GM12878 (cell line): ENCODE data around the gene AMBP. TPM values are rescaled to one million over a fixed set of nuclear protein-coding genes. Genes with fewer than 3 reads are reported as not detected.

Experiments
- ATAC-seq: fragments of 200-7000 bp; cut with Tn5 transposase; 3 replicates; pipeline ENCODE4 v1.9.1; 2020; ENCODE audit warnings: mild to moderate bottlenecking, moderate library complexity
- BruUV-seq: library from RNA; stranded (reverse); fragments of 400-500 nt; replicated peaks from 2 replicates; lab custom pipeline; 2021; lab: Mats Ljungman, UMichigan
- CTCF ChIA-PET: fragments of 300-600 bp; sonication (Branson Sonifier 250); formaldehyde crosslinking; extraction: SDS; loops from one replicate; lab custom pipeline; 2021; ENCODE audit warnings: inconsistent platforms; lab: Yijun Ruan, JAX
- POLR2A ChIA-PET: fragments of 350-600 bp; formaldehyde crosslinking; extraction: SDS; loops from one replicate; lab custom pipeline; 2021; ENCODE audit warnings: inconsistent platforms; lab: Charles Lee
- RAD21 ChIA-PET: fragments of 300-600 bp; sonication (Branson Sonifier 250); formaldehyde crosslinking; loops from one replicate; lab custom pipeline; 2023; ENCODE audit warnings: antibody characterized with exemption; ENCODE audit not compliant: unreplicated experiment; lab: Charles Lee
- SMC1A ChIA-PET: fragments of 300-600 bp; sonication (Branson Sonifier 250); formaldehyde crosslinking; loops from one replicate; lab custom pipeline; 2023; ENCODE audit not compliant: unreplicated experiment, uncharacterized antibody; lab: Charles Lee
- DNase-seq: peaks from one replicate; pipeline ENCODE4 v3.0.0-alpha.2; 2011; ENCODE audit warnings: low read depth, low spot score
- FAIRE-seq: peaks from 3 replicates; lab custom pipeline; 2011; peaks lifted over from hg19 to GRCh38; lab: Jason Lieb, UNC
- H2AFZ ChIP-seq: 2 replicates; pipeline ENCODE4 v1.6.0; 2011; ENCODE audit warnings: low read depth, low read length, control low read depth; ENCODE audit not compliant: control insufficient read depth
- H3K27ac ChIP-seq: 2 replicates; pipeline ENCODE4 v1.5.1; 2011; ENCODE audit warnings: control low read depth; ENCODE audit not compliant: control insufficient read depth, insufficient read depth
- H3K27me3 ChIP-seq, 2 experiments: replicated peaks in 1 of 2; 2 replicates each; pipeline versions ENCODE4 v1.6.0 to v1.6.1; 2011; ENCODE audit warnings: low read length in 1 of 2; ENCODE audit not compliant: control insufficient read depth in 2 of 2, insufficient read depth in 2 of 2
- H3K36me3 ChIP-seq, 2 experiments: 2 replicates each; pipeline ENCODE4 v1.5.1; 2011; ENCODE audit warnings: low read length in 1 of 2; ENCODE audit not compliant: control insufficient read depth in 2 of 2, insufficient read depth in 2 of 2
- H3K4me1 ChIP-seq: 2 replicates; pipeline ENCODE4 v1.6.1; 2011; ENCODE audit warnings: mild to moderate bottlenecking, low read length, moderate library complexity, mixed read lengths; ENCODE audit not compliant: control insufficient read depth, insufficient read depth
- H3K4me2 ChIP-seq: 2 replicates; pipeline ENCODE4 v1.6.0; 2011; ENCODE audit warnings: control low read depth; ENCODE audit not compliant: control insufficient read depth, insufficient read depth
- H3K4me3 ChIP-seq: fragments of 200-600 bp; sonication (generic); 2 replicates; pipeline ENCODE4 v1.5.1; 2016
- H3K79me2 ChIP-seq: 2 replicates; pipeline ENCODE4 v1.6.0; 2011; ENCODE audit warnings: low read length; ENCODE audit not compliant: control insufficient read depth, insufficient read depth
- H3K9ac ChIP-seq: 2 replicates; pipeline ENCODE4 v1.8.0; 2011; ENCODE audit warnings: low read length, control low read depth, mixed read lengths; ENCODE audit not compliant: control insufficient read depth, insufficient read depth
- H3K9me3 ChIP-seq: replicated peaks from 3 replicates; pipeline ENCODE4 v1.5.1; 2011; ENCODE audit warnings: mild to moderate bottlenecking, low read length; ENCODE audit not compliant: control insufficient read depth, insufficient read depth
- H4K20me1 ChIP-seq: 2 replicates; pipeline ENCODE4 v1.6.0; 2011; ENCODE audit not compliant: control insufficient read depth, insufficient read depth
- ATF3 ChIP-seq: IDR thresholded peaks from 2 replicates; pipeline ENCODE4 v1.6.1; 2011; ENCODE audit warnings: low read depth, mild to moderate bottlenecking, low read length, moderate library complexity, borderline replicate concordance; ENCODE audit errors: extremely low read depth
- CBX5 ChIP-seq: sonication (generic); IDR thresholded peaks from 2 replicates; pipeline ENCODE4 v1.6.1; 2016; ENCODE audit warnings: low read depth, moderate library complexity, mild to moderate bottlenecking, inconsistent platforms
- HDGF ChIP-seq: fragments of 450-650 bp; IDR thresholded peaks from 2 replicates; pipeline ENCODE4 v1.6.1; 2016; ENCODE audit warnings: antibody characterized with exemption
- HSF1 ChIP-seq: fragments of 150-350 bp; IDR thresholded peaks from 2 replicates; pipeline ENCODE4 v1.6.1; 2014; ENCODE audit warnings: mild to moderate bottlenecking, low read depth, low read length
- KDM1A ChIP-seq: fragments of 200-600 bp; sonication (generic); IDR thresholded peaks from 2 replicates; pipeline ENCODE4 v1.6.1; 2016; ENCODE audit warnings: borderline replicate concordance
- MEF2B ChIP-seq: fragments of 450-650 bp; IDR thresholded peaks from 2 replicates; pipeline ENCODE4 v1.6.1; 2018; ENCODE audit warnings: mild to moderate bottlenecking, moderate library complexity; ENCODE audit not compliant: partially characterized antibody, poor library complexity, severe bottlenecking
- MYC ChIP-seq: IDR thresholded peaks from 2 replicates; pipeline ENCODE4 v1.6.1; 2011; ENCODE audit warnings: mild to moderate bottlenecking, low read length, moderate library complexity, inconsistent platforms; ENCODE audit not compliant: insufficient read depth, insufficient replicate concordance, insufficient read length, severe bottlenecking
- NFYA ChIP-seq: IDR thresholded peaks from 2 replicates; pipeline ENCODE4 v1.6.1; 2011; ENCODE audit warnings: low read depth, mild to moderate bottlenecking, low read length, improper control_type of control experiment, borderline replicate concordance
- PAX8 ChIP-seq: fragments of 450-650 bp; IDR thresholded peaks from 2 replicates; pipeline ENCODE4 v1.6.1; 2017; ENCODE audit warnings: mild to moderate bottlenecking, moderate library complexity
- RAD51 ChIP-seq: fragments of 450-650 bp; IDR thresholded peaks from 2 replicates; pipeline ENCODE4 v1.6.1; 2016; ENCODE audit warnings: moderate library complexity, mild to moderate bottlenecking, inconsistent platforms
- SIN3A ChIP-seq: IDR thresholded peaks from 2 replicates; pipeline ENCODE4 v1.6.1; 2012; ENCODE audit warnings: low read depth, low read length, improper control_type of control experiment
- ZBTB4 ChIP-seq: fragments of 450-650 bp; formaldehyde crosslinking; IDR thresholded peaks from 2 replicates; pipeline ENCODE4 v1.4.0; 2022; ENCODE audit warnings: mild to moderate bottlenecking, moderate library complexity
- ZNF207 ChIP-seq: fragments of 450-650 bp; IDR thresholded peaks from 2 replicates; pipeline ENCODE4 v1.6.1; 2014; ENCODE audit warnings: antibody characterized with exemption, mild to moderate bottlenecking, borderline replicate concordance
- ZNF274 ChIP-seq: IDR thresholded peaks from one replicate; pipeline ENCODE4 v1.8.0; 2011; ENCODE audit not compliant: insufficient read length, insufficient read depth
- ZNF384 ChIP-seq: IDR thresholded peaks from 2 replicates; pipeline ENCODE4 v1.6.1; 2012; ENCODE audit warnings: low read depth, mild to moderate bottlenecking, low read length, improper control_type of control experiment, borderline replicate concordance
- ZNF622 ChIP-seq: fragments of 450-650 bp; IDR thresholded peaks from 2 replicates; pipeline ENCODE4 v1.6.1; 2017; ENCODE audit warnings: mild to moderate bottlenecking, inconsistent platforms
- WGBS: methylation state at CpG from one replicate; pipeline ENCODE4 v1.1.6; 2016; ENCODE audit warnings: low lambda C conversion rate; ENCODE audit not compliant: insufficient replicate concordance, insufficient coverage; ENCODE audit errors: missing lambda C conversion rate; 5-methylcytosine and 5-hydroxymethylcytosine counted together
- in situ Hi-C: fragments of 300-500 bp; cut with MboI; formaldehyde crosslinking; loops from 9 replicates; pipeline ENCODE4 v1.14.3; 2018; ENCODE audit warnings: mixed read lengths
- intact Hi-C: fragments of 100-400 bp; cut with micrococcal nuclease; formaldehyde crosslinking; loops from one replicate; pipeline ENCODE4 v1.14.2; 2022; ENCODE audit not compliant: unreplicated experiment
- polyA plus RNA-seq, 11 experiments: library from polyadenylated mRNA; depleted of rRNA in 4 of 11; unstranded in 6 of 11; stranded (reverse) in 5 of 11; fragments of >200 nt; fragmentation: Nextera tagmentation in 4 of 11; fragmentation: Illumina TruSeq in 1 of 11; extraction: Ambion mirVana in 4 of 11; extraction: Trizol in 1 of 11; gene quantifications; 1 replicate in 1 of 11; 2 replicates in 10 of 11; pipeline versions ENCODE4 v1.2.1 to v1.2.3, GENCODE V29; 2011 to 2016; ENCODE audit warnings: inconsistent platforms in 2 of 11, missing spikeins in 2 of 11, low read depth in 1 of 11
- total RNA-seq, 4 experiments: library from RNA; depleted of rRNA in 3 of 4; stranded (reverse); fragments of >200 nt in 3 of 4; fragmentation: Illumina TruSeq in 1 of 4; extraction: Trizol in 1 of 4; gene quantifications; 2 replicates each; pipeline versions ENCODE4 v1.2.1 to v1.2.3, GENCODE V29; 2013 to 2021

Gene AMBP
- total and polyA plus RNA-seq, 10 of the 15 experiments (the other 5 are each of a cell fraction or from before 2014, with no cell fraction given), result 0.11 to 2.3 (median 0.18) TPM; not detected in 7

- TF ChIP-seq MYC (no peak), KDM1A (no peak), HSF1 (no peak), ZNF622 (no peak), SIN3A (no peak), RAD51 (no peak), ZNF274 (no peak), ZNF384 (no peak), ATF3 (no peak)
Observed at GRCh38 chr9:114065304-114065703, 12.8 kb downstream of the AMBP start (continued).

GRCh38 chr9:114061830-114062474 lies 16.1 kb downstream of the AMBP start:
- Histone ChIP-seq H3K27me3 (no peaks in the 10 kb centered on the region), H3K79me2 (no peaks in the 10 kb centered on the region), H3K9ac (no peak overlapping the region), H3K4me1 (no peaks in the 10 kb centered on the region), H2AFZ (no peak overlapping the region), H3K27ac (no peak overlapping the region), H3K36me3 (no peaks in the 10 kb centered on the region), H4K20me1 (no peaks in the 10 kb centered on the region), H3K4me2 (no peak overlapping the region), H3K9me3 (no peaks in the 10 kb centered on the region), H3K4me3 (no peak overlapping the region)
- in situ Hi-C loops, result no loop called here
- no peak for ATAC-seq
- no peak for FAIRE-seq
- ChIA-PET SMC1A (no interaction called here), POLR2A (no interaction called here), RAD21 (no interaction called here), CTCF (no interaction called here)
- intact Hi-C loops, result no loop called here
- 0% methylated on average over 4 of the region's 4 CpGs for WGBS
- no peak for DNase-seq
- BruUV-seq, result no TSS peak
- TF ChIP-seq CBX5, result no peak
- no peak for TF ChIP-seq HDGF
- no peak for TF ChIP-seq NFYA
- TF ChIP-seq ZBTB4 (CRISPR knock-in tag), result no peak
- no peak for TF ChIP-seq MEF2B
- no peak for TF ChIP-seq ZNF207
- no peak for TF ChIP-seq PAX8
